Epithelial cell of prostate (primary cell): Measurements from ENCODE around the gene NTSR2.
"Not testable (repeated sequence)": the region's sequence is repeated elsewhere in the genome, so short reads cannot be mapped to it uniquely, and the experiment has no call there.

ENCODE experiments used
- DNase-seq: peaks from one replicate; pipeline ENCODE4 v3.0.0-alpha.2; 2011; ENCODE audit warnings: low read depth, low spot score
- H3K27ac ChIP-seq: fragments of 450-650 bp; 2 replicates; pipeline ENCODE4 v1.5.1; 2017; ENCODE audit warnings: mild to moderate bottlenecking

NTSR2 gene

GRCh38 chr2:11660396-11660795 lies 9.6 kb downstream of the NTSR2 start:
- not testable (repeated sequence) for DNase-seq, H3K27ac ChIP-seq

GRCh38 chr2:11659851-11660250 lies 10.1 kb downstream of the NTSR2 start:
- no peak for DNase-seq
- no peak overlapping the region for H3K27ac ChIP-seq

GRCh38 chr2:11659115-11659475 lies 10.9 kb downstream of the NTSR2 start:
- no peak overlapping the region for H3K27ac ChIP-seq
- no peak for DNase-seq

GRCh38 chr2:11658208-11659114 lies 11.5 kb downstream of the NTSR2 start:
- no peak for DNase-seq
- H3K27ac ChIP-seq = no peak overlapping the region

GRCh38 chr2:11657646-11658045 lies 12.3 kb downstream of the NTSR2 start:
- H3K27ac ChIP-seq = no peak overlapping the region
- no peak for DNase-seq

- DNase-seq = no peak
- no peak overlapping the region for H3K27ac ChIP-seq
Measured at GRCh38 chr2:11657195-11657594, 12.8 kb downstream of the NTSR2 start.

GRCh38 chr2:11656671-11657101 lies 13.3 kb downstream of the NTSR2 start:
- no peak overlapping the region for H3K27ac ChIP-seq
- no peak for DNase-seq

GRCh38 chr2:11656252-11656651 lies 13.7 kb downstream of the NTSR2 start:
- DNase-seq = no peak
- H3K27ac ChIP-seq = no peak overlapping the region

- no peak for DNase-seq
- H3K27ac ChIP-seq = no peak overlapping the region
Measured at GRCh38 chr2:11655495-11655894, 14.5 kb downstream of the NTSR2 start.

- no peak overlapping the region for H3K27ac ChIP-seq
- no peak for DNase-seq
Measured at GRCh38 chr2:11652553-11652952, 17.4 kb downstream of the NTSR2 start.

GRCh38 chr2:11651856-11652548 lies 18.0 kb downstream of the NTSR2 start:
- H3K27ac ChIP-seq = no peak overlapping the region
- DNase-seq = no peak

GRCh38 chr2:11649093-11649492 lies 20.9 kb downstream of the NTSR2 start:
- H3K27ac ChIP-seq = no peak overlapping the region
- DNase-seq = no peak

GRCh38 chr2:11647834-11648600 lies 22.0 kb downstream of the NTSR2 start:
- no peak for DNase-seq
- H3K27ac ChIP-seq = no peak overlapping the region

- no peak overlapping the region for H3K27ac ChIP-seq
- no peak for DNase-seq
Measured at GRCh38 chr2:11646530-11646929, 23.5 kb downstream of the NTSR2 start.

- no peak for DNase-seq
- H3K27ac ChIP-seq = no peak overlapping the region
Measured at GRCh38 chr2:11644293-11644692, 25.7 kb downstream of the NTSR2 start.

GRCh38 chr2:11642972-11643371 lies 27.0 kb downstream of the NTSR2 start:
- no peak for DNase-seq
- no peak overlapping the region for H3K27ac ChIP-seq

GRCh38 chr2:11640132-11640531 lies 29.9 kb downstream of the NTSR2 start:
- DNase-seq = no peak
- no peak overlapping the region for H3K27ac ChIP-seq

- no peak overlapping the region for H3K27ac ChIP-seq
- DNase-seq = no peak
Measured at GRCh38 chr2:11639503-11639902, 30.5 kb downstream of the NTSR2 start.

GRCh38 chr2:11637546-11637945 lies 32.4 kb downstream of the NTSR2 start:
- no peak for DNase-seq
- no peak overlapping the region for H3K27ac ChIP-seq

GRCh38 chr2:11636593-11637295 lies 33.3 kb downstream of the NTSR2 start:
- no peak overlapping the region for H3K27ac ChIP-seq
- no peak for DNase-seq
